GM19463 (cell line): ENCODE results near the gene TAS1R1.

ENCODE experiments used
- ATAC-seq: cut with Tn5 transposase; IDR thresholded peaks from one replicate; pipeline ENCODE4 v1.9.1; 2021; ENCODE audit warnings: mild to moderate bottlenecking, moderate library complexity; ENCODE audit not compliant: unreplicated experiment

Gene TAS1R1

GRCh38 chr1:6570100-6570499 lies 15.0 kb downstream of the TAS1R1 start:
- ATAC-seq, result no peak

GRCh38 chr1:6570987-6571386 lies 15.9 kb downstream of the TAS1R1 start:
- ATAC-seq, result no peak

- ATAC-seq, result no peak
Observed at GRCh38 chr1:6572653-6573383, 17.7 kb downstream of the TAS1R1 start.

- no peak for ATAC-seq
Observed at GRCh38 chr1:6574025-6574620, 19.0 kb downstream of the TAS1R1 start.

- no peak for ATAC-seq
Observed at GRCh38 chr1:6574818-6575217, 19.7 kb downstream of the TAS1R1 start.

GRCh38 chr1:6577831-6578525 lies 22.9 kb downstream of the TAS1R1 start:
- no peak for ATAC-seq

- no peak for ATAC-seq
Observed at GRCh38 chr1:6578624-6579373, 23.7 kb downstream of the TAS1R1 start.

- peak; percentile 98 for ATAC-seq
Observed at GRCh38 chr1:6579374-6580118, 24.4 kb downstream of the TAS1R1 start, which contains the start of gene ZBTB48. Gene ZBTB48 (plus strand): TSS chr1:6579994. CDS start chr1:6580610, 616 bp downstream.

GRCh38 chr1:6580119-6580592 lies 25.0 kb downstream of the TAS1R1 start:
- no peak for ATAC-seq

- ATAC-seq, result no peak
Observed at GRCh38 chr1:6580593-6581409, 25.7 kb downstream of the TAS1R1 start.

GRCh38 chr1:6581561-6582305 lies 26.6 kb downstream of the TAS1R1 start:
- no peak for ATAC-seq

GRCh38 chr1:6582370-6582769 lies 27.3 kb downstream of the TAS1R1 start:
- ATAC-seq, result no peak

GRCh38 chr1:6584126-6585080 lies 29.3 kb downstream of the TAS1R1 start:
- no peak for ATAC-seq

- ATAC-seq, result no peak
Observed at GRCh38 chr1:6585081-6585722, 30.1 kb downstream of the TAS1R1 start.

GRCh38 chr1:6585841-6586240 lies 30.7 kb downstream of the TAS1R1 start:
- ATAC-seq, result no peak

- no peak for ATAC-seq
Observed at GRCh38 chr1:6586404-6586816, 31.3 kb downstream of the TAS1R1 start.
